Prostate gland (tissue), 2 donors: Measurements from ENCODE around the gene COL1A1. TPM values are rescaled to one million over a fixed set of nuclear protein-coding genes. Genes with fewer than 3 reads are reported as not detected.

ENCODE experiments used
- DNase-seq: peaks from one replicate; pipeline ENCODE4 v3.0.0-alpha.2; 2019; ENCODE audit warnings: low spot score
- H3K27ac ChIP-seq, 2 donors: fragments of 200-600 bp; sonication (generic); 2 replicates each; pipeline ENCODE4 v1.5.1; 2017 to 2019
- H3K27me3 ChIP-seq: fragments of 200-600 bp; sonication (generic); replicated peaks from 2 replicates; pipeline ENCODE4 v1.5.1; 2019; ENCODE audit not compliant: insufficient read depth
- H3K36me3 ChIP-seq, 2 donors: fragments of 200-600 bp; sonication (generic); 1 replicate in 1 of 2; 2 replicates in 1 of 2; pipeline versions ENCODE4 v1.5.1 to v1.8.1; 2017 to 2019
- H3K4me1 ChIP-seq: fragments of 200-600 bp; sonication (generic); replicated peaks from 2 replicates; pipeline ENCODE4 v1.5.1; 2019
- H3K4me3 ChIP-seq, 2 donors: fragments of 200-600 bp; sonication (generic); 2 replicates each; pipeline ENCODE4 v1.5.1; 2017 to 2019
- H3K9me3 ChIP-seq: fragments of 200-600 bp; sonication (generic); 2 replicates; pipeline ENCODE4 v1.5.1; 2017
- POLR2A ChIP-seq: fragments of 450-650 bp; IDR thresholded peaks from one replicate; pipeline ENCODE4 v1.6.1; 2016; ENCODE audit warnings: antibody characterized with exemption, mild to moderate bottlenecking
- POLR2AphosphoS5 ChIP-seq: sonication (generic); formaldehyde crosslinking; IDR thresholded peaks from one replicate; pipeline ENCODE4 v1.6.1; 2017; ENCODE audit warnings: antibody characterized with exemption
- WGBS: methylation state at CpG from one replicate; pipeline ENCODE4 v1.1.5; 2018; 5-methylcytosine and 5-hydroxymethylcytosine counted together
- intact Hi-C: fragments of 100-400 bp; cut with DNase I; formaldehyde crosslinking; loops from one replicate; pipeline ENCODE4 v1.14.2; 2022
- total RNA-seq, 2 donors: library from RNA; depleted of rRNA; stranded (reverse); fragments of >200 nt; gene quantifications; one replicate each; pipeline ENCODE4 v1.1.0, GENCODE V29; 2016
- TF ChIP-seq, protein P1 (sequence below), 4 experiments: fragments of 200-600 bp in 2 of 4; fragments of 450-650 bp in 2 of 4; sonication (generic) in 2 of 4; IDR thresholded peaks; 1 replicate in 3 of 4; 2 replicates in 1 of 4; pipeline ENCODE4 v1.5.1; 2016 to 2019; ENCODE audit warnings: antibody characterized with exemption in 4 of 4, mild to moderate bottlenecking in 2 of 4, moderate library complexity in 2 of 4

COL1A1 gene
- total RNA-seq, 2 donors from 2014 or later: 21.5 to 81.0 TPM

DNA sequence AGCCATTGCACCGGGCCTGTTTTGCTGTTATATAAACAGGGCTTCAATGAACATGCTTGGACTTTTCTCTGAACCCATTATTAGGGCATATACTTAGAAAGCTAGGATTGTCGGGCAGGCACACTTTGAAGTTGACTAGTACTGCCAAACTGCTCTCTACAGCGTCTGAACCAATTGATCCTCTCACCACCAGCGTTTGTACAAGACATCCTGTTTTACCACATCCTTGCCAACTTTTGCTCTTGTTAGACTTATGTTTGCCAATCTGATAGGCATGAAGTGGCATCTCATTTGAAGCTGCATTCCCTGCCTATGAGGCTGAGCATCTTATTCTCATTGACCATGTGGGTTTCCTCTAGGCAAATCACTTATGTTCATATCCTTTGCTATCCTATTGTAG, 43.5 kb downstream of the COL1A1 start:
- H3K36me3 ChIP-seq: no peaks in the 10 kb centered on the region
- no peaks in the 10 kb centered on the region for H3K27me3 ChIP-seq
- no peak overlapping the region for H3K27ac ChIP-seq
- intact Hi-C loops: loop anchor here (10.0 kb wide), 1 partner anchor 63 kb away; the partner anchor contains the start of gene PDK2
- H3K4me3 ChIP-seq: no peak overlapping the region
- WGBS: 31% methylated on average over 4 of the region's 4 CpGs
- no peak for TF ChIP-seq POLR2A
- TF ChIP-seq, protein P1, sequence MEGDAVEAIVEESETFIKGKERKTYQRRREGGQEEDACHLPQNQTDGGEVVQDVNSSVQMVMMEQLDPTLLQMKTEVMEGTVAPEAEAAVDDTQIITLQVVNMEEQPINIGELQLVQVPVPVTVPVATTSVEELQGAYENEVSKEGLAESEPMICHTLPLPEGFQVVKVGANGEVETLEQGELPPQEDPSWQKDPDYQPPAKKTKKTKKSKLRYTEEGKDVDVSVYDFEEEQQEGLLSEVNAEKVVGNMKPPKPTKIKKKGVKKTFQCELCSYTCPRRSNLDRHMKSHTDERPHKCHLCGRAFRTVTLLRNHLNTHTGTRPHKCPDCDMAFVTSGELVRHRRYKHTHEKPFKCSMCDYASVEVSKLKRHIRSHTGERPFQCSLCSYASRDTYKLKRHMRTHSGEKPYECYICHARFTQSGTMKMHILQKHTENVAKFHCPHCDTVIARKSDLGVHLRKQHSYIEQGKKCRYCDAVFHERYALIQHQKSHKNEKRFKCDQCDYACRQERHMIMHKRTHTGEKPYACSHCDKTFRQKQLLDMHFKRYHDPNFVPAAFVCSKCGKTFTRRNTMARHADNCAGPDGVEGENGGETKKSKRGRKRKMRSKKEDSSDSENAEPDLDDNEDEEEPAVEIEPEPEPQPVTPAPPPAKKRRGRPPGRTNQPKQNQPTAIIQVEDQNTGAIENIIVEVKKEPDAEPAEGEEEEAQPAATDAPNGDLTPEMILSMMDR (IDR thresholded peaks at IDR 0.05): no peak
- no peak for TF ChIP-seq POLR2AphosphoS5
- H3K4me1 ChIP-seq: no peaks in the 10 kb centered on the region
- no peak for DNase-seq
- H3K9me3 ChIP-seq: no peaks in the 10 kb centered on the region

DNA sequence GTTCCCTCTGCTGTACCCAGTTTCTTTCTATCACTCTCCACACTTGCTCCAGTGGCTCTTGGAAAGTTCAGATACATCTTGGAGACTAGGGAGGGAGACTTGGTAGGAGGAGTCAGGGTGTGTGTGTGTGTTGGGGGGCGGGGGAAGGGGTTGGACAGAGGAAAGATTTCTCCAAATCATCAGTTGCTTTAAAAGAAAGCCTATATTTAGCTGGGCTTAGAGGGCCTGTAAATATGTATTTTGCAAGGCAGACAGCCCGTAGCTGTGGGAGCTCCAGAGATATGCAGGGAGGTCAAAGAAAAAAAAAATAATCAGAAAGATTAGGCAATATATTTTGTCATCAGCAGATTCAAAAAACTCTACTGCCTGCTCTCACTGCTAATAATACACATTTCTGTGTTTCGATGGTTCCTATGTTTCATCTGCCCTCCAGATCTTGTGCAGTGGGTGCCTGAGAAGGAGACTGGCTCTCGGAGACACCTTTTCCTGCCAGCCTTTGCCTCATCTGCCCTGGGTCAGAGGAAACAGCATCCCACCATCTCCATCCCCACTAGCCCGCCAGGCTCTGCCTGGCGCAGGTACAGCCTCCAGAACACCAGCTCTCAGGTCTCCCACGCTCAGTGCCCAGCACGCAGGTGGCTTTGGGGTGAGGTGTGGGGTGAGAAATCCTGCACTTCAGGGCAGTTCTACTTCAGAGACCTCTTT, 46.2 kb downstream of the COL1A1 start:
- no peaks in the 10 kb centered on the region for H3K9me3 ChIP-seq
- H3K4me1 ChIP-seq: peaks cover 5% of the 10 kb centered on the region
- DNase-seq: no peak
- H3K36me3 ChIP-seq: no peaks in the 10 kb centered on the region
- H3K4me3 ChIP-seq: no peak overlapping the region
- 73% methylated on average over 8 of the region's 8 CpGs for WGBS
- peak overlapping the region in 1 of 2 donors; percentile 25 for H3K27ac ChIP-seq
- TF ChIP-seq POLR2AphosphoS5 (no peak), POLR2A (no peak)
- TF ChIP-seq, protein P1 (IDR thresholded peaks at IDR 0.05): no peak
- intact Hi-C loops: loop anchor here (10.0 kb wide), 1 partner anchor 60 kb away; the partner anchor contains the start of gene PDK2
- H3K27me3 ChIP-seq: no peaks in the 10 kb centered on the region

DNA sequence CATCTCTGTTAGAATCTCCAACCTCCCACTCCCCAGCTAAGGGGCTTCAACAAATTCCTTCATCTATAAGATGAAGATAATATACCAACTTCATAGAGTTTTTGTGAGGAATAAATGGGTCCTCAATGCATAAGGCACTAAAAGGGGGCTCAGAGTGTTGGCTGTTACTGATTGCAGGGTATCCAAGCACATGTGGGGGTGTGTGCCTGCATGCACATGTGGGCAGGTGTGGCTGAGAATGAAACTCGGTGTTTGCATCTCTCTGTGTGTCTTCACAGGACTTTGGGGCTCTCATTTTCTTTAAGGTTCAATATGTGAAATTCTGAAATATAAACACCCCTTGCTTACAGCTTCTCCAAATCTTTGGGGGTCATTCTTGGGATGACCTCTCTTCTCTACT, 46.8 kb downstream of the COL1A1 start:
- Histone ChIP-seq H3K27ac (peak overlapping the region; percentile 7 to 77), H3K9me3 (no peaks in the 10 kb centered on the region), H3K27me3 (no peaks in the 10 kb centered on the region), H3K36me3 (no peaks in the 10 kb centered on the region), H3K4me3 (no peak overlapping the region), H3K4me1 (peaks cover 5% of the 10 kb centered on the region)
- DNase-seq: no peak
- 21% methylated on average over 1 of the region's 1 CpG for WGBS
- intact Hi-C loops: loop anchor here (5.0 to 10.0 kb wide), 2 partner anchors 37 to 60 kb away; partner anchors contain the start of gene PDK2
- no peak for TF ChIP-seq POLR2A
- TF ChIP-seq, protein P1 (IDR thresholded peaks at IDR 0.05): no peak
- TF ChIP-seq POLR2AphosphoS5: no peak

DNA sequence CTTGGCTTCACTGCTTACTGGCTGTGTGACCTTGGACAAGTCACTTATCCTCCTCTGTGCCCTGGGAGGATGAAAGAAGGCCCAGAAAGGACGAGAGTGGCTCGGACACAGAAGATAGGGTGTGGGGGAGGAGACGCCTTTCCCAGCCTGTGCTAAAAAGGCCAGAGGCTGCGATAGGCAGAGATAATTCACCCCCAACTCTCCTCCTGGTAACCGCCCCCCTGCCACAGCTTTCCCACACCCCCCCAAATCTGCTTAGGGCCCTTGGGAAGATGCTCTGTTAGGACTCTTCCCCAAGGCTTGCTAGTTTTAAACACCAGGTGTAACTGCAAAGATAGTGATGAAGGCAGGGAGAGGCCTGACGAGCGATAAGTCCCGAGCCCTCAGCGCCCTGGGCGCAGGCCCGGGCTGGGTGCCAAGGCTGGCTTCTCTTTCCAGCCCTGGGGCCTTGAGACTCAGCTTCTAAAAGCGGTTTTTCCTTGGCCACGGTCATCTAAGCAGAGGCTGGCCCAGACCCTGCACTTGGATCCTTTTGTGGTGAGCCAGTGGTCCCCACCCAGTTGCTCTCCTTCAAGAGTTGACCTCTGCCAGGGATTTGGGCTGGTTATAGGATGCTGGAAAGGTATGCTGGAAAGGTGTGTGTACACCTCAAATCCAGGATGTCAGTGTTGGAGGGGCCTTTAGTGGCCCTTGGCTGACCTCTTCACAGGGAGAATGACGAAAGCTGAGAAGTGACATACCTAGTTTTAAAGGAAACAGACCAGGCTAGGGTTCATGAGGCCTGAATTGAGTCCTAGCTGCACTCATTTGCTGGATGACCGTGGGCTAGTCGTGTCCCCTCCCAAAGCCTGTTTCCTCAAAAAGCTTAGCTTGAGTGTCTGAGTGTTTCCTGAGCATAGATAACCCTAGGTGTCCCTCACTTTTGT, 47.5 kb downstream of the COL1A1 start:
- DNase-seq: peak; percentile 47
- WGBS: 41% methylated on average over 16 of the region's 16 CpGs
- Histone ChIP-seq H3K27me3 (no peaks in the 10 kb centered on the region), H3K4me3 (no peak overlapping the region), H3K4me1 (peaks cover 5% of the 10 kb centered on the region), H3K27ac (peak overlapping the region; percentile 24 to 77), H3K36me3 (no peaks in the 10 kb centered on the region), H3K9me3 (no peaks in the 10 kb centered on the region)
- TF ChIP-seq POLR2A: no peak
- TF ChIP-seq, protein P1 (IDR thresholded peaks at IDR 0.05): no peak
- peak; percentile 75 for TF ChIP-seq POLR2AphosphoS5
- intact Hi-C loops: loop anchor here (5.0 to 10.0 kb wide), 2 partner anchors 37 to 59 kb away; partner anchors contain the start of gene PDK2
